ENCODE data around the gene CACNG3.

- no peak for TF ChIP-seq CTCF (IDR thresholded peaks at IDR 0.05)
- no peak for TF ChIP-seq POLR2AphosphoS5 (IDR thresholded peaks at IDR 0.05)
- TF ChIP-seq POLR2A (IDR thresholded peaks at IDR 0.05): no peak
Observed at GRCh38 chr16:24206926-24207325, 49.2 kb upstream of the CACNG3 start.
